ENCODE results near the gene GMDS.

Gene GMDS

DNA sequence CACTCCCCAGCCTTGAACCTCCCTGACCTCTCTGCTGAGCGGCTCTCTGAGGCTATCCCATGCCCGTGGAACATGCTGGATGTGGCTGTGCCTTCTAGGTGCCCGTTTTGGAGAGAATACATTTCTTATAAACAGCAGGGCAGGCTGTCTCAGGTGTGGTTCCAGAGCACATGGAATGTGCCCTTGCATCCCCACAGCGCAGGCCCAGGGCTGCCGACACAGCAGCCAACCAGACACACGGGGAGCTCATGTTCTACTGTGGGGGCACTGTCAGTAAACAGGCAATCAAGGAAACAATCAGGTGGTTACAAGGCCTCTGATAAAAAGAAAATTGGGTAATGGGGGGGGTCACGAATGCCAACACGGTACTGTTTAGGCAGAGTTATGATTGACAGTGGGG is 604.9 kb downstream of the GMDS start:
- TF ChIP-seq, protein P1, sequence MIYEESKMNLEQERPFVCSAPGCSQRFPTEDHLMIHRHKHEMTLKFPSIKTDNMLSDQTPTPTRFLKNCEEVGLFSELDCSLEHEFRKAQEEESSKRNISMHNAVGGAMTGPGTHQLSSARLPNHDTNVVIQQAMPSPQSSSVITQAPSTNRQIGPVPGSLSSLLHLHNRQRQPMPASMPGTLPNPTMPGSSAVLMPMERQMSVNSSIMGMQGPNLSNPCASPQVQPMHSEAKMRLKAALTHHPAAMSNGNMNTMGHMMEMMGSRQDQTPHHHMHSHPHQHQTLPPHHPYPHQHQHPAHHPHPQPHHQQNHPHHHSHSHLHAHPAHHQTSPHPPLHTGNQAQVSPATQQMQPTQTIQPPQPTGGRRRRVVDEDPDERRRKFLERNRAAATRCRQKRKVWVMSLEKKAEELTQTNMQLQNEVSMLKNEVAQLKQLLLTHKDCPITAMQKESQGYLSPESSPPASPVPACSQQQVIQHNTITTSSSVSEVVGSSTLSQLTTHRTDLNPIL (CRISPR knock-in tag; IDR thresholded peaks at IDR 0.05; ENCODE audit: low read depth), result no peak
- no peak for TF ChIP-seq OSR1 (CRISPR knock-in tag; IDR thresholded peaks at IDR 0.05)
- TF ChIP-seq RARB (CRISPR knock-in tag; IDR thresholded peaks at IDR 0.05), result no peak
- no peak for TF ChIP-seq TOX (CRISPR knock-in tag; IDR thresholded peaks at IDR 0.05; ENCODE audit: borderline replicate concordance)
- no peak for TF ChIP-seq ESRRG (CRISPR knock-in tag; IDR thresholded peaks at IDR 0.05)
- TF ChIP-seq, protein P2, sequence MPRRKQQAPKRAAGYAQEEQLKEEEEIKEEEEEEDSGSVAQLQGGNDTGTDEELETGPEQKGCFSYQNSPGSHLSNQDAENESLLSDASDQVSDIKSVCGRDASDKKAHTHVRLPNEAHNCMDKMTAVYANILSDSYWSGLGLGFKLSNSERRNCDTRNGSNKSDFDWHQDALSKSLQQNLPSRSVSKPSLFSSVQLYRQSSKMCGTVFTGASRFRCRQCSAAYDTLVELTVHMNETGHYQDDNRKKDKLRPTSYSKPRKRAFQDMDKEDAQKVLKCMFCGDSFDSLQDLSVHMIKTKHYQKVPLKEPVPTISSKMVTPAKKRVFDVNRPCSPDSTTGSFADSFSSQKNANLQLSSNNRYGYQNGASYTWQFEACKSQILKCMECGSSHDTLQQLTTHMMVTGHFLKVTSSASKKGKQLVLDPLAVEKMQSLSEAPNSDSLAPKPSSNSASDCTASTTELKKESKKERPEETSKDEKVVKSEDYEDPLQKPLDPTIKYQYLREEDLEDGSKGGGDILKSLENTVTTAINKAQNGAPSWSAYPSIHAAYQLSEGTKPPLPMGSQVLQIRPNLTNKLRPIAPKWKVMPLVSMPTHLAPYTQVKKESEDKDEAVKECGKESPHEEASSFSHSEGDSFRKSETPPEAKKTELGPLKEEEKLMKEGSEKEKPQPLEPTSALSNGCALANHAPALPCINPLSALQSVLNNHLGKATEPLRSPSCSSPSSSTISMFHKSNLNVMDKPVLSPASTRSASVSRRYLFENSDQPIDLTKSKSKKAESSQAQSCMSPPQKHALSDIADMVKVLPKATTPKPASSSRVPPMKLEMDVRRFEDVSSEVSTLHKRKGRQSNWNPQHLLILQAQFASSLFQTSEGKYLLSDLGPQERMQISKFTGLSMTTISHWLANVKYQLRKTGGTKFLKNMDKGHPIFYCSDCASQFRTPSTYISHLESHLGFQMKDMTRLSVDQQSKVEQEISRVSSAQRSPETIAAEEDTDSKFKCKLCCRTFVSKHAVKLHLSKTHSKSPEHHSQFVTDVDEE (CRISPR knock-in tag; IDR thresholded peaks at IDR 0.05), result no peak
- TF ChIP-seq ZNF70 (CRISPR knock-in tag; IDR thresholded peaks at IDR 0.05), result no peak
- TF ChIP-seq BACH2 (CRISPR knock-in tag; IDR thresholded peaks at IDR 0.05; ENCODE audit: borderline replicate concordance), result no peak
- no peak for TF ChIP-seq ZNF565 (CRISPR knock-in tag; conservative IDR thresholded peaks at IDR 0.05; ENCODE audit: low read depth)
- no peak for TF ChIP-seq ARNTL (CRISPR knock-in tag; IDR thresholded peaks at IDR 0.05; ENCODE audit: borderline replicate concordance, low read depth)
- TF ChIP-seq TCF4 (CRISPR knock-in tag; IDR thresholded peaks at IDR 0.05; ENCODE audit: borderline replicate concordance), result no peak
- TF ChIP-seq GLIS3 (CRISPR knock-in tag; IDR thresholded peaks at IDR 0.05), result no peak
- TF ChIP-seq, protein P3, sequence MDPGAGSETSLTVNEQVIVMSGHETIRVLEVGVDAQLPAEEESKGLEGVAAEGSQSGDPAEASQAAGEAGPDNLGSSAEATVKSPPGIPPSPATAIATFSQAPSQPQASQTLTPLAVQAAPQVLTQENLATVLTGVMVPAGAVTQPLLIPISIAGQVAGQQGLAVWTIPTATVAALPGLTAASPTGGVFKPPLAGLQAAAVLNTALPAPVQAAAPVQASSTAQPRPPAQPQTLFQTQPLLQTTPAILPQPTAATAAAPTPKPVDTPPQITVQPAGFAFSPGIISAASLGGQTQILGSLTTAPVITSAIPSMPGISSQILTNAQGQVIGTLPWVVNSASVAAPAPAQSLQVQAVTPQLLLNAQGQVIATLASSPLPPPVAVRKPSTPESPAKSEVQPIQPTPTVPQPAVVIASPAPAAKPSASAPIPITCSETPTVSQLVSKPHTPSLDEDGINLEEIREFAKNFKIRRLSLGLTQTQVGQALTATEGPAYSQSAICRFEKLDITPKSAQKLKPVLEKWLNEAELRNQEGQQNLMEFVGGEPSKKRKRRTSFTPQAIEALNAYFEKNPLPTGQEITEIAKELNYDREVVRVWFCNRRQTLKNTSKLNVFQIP (CRISPR knock-in tag; IDR thresholded peaks at IDR 0.05; ENCODE audit: borderline replicate concordance, low read depth), result no peak
- no peak for TF ChIP-seq ISL1 (CRISPR knock-in tag; IDR thresholded peaks at IDR 0.05)
- TF ChIP-seq ZNF8 (CRISPR knock-in tag; IDR thresholded peaks at IDR 0.05), result no peak
- no peak for TF ChIP-seq ZFP3 (CRISPR knock-in tag; IDR thresholded peaks at IDR 0.05)
- no peak for TF ChIP-seq SNAI2 (CRISPR knock-in tag; IDR thresholded peaks at IDR 0.05)
- TF ChIP-seq, protein P4, sequence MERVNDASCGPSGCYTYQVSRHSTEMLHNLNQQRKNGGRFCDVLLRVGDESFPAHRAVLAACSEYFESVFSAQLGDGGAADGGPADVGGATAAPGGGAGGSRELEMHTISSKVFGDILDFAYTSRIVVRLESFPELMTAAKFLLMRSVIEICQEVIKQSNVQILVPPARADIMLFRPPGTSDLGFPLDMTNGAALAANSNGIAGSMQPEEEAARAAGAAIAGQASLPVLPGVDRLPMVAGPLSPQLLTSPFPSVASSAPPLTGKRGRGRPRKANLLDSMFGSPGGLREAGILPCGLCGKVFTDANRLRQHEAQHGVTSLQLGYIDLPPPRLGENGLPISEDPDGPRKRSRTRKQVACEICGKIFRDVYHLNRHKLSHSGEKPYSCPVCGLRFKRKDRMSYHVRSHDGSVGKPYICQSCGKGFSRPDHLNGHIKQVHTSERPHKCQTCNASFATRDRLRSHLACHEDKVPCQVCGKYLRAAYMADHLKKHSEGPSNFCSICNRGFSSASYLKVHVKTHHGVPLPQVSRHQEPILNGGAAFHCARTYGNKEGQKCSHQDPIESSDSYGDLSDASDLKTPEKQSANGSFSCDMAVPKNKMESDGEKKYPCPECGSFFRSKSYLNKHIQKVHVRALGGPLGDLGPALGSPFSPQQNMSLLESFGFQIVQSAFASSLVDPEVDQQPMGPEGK (CRISPR knock-in tag; IDR thresholded peaks at IDR 0.05; ENCODE audit: borderline replicate concordance), result no peak
- no peak for TF ChIP-seq ZFP30 (CRISPR knock-in tag; IDR thresholded peaks at IDR 0.05)
- TF ChIP-seq CSDC2 (CRISPR knock-in tag; IDR thresholded peaks at IDR 0.05), result no peak
- no peak for ATAC-seq

DNA sequence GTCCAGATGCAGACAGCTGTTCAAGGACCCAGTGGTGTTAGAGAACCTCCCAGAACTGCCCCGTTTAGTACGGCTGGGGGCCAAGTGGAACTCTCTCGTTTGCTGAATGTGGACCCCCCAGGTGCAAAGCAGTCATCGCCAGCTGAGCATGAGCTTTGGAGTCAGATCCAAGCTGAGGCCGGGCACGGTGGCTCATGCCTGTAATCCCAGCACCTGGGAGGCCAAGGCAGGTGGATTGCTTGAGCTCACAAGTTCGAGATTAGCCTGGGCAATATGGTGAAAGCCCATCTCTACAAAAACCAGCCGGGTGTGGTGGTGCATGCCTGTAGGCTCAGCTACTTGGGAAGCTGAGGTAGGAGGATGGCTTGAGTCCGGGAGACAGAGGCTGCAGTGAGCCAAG is 606.0 kb downstream of the GMDS start:
- no peak for TF ChIP-seq TOX (CRISPR knock-in tag; IDR thresholded peaks at IDR 0.05; ENCODE audit: borderline replicate concordance)
- TF ChIP-seq, protein P4 (CRISPR knock-in tag; IDR thresholded peaks at IDR 0.05; ENCODE audit: borderline replicate concordance), result no peak
- no peak for TF ChIP-seq TCF4 (CRISPR knock-in tag; IDR thresholded peaks at IDR 0.05; ENCODE audit: borderline replicate concordance)
- TF ChIP-seq, protein P2 (CRISPR knock-in tag; IDR thresholded peaks at IDR 0.05), result no peak
- TF ChIP-seq ZFP30 (CRISPR knock-in tag; IDR thresholded peaks at IDR 0.05), result no peak
- no peak for TF ChIP-seq OSR1 (CRISPR knock-in tag; IDR thresholded peaks at IDR 0.05)
- TF ChIP-seq SNAI2 (CRISPR knock-in tag; IDR thresholded peaks at IDR 0.05), result no peak
- TF ChIP-seq ZFP3 (CRISPR knock-in tag; IDR thresholded peaks at IDR 0.05), result no peak
- TF ChIP-seq ZNF8 (CRISPR knock-in tag; IDR thresholded peaks at IDR 0.05), result no peak
- TF ChIP-seq, protein P5, sequence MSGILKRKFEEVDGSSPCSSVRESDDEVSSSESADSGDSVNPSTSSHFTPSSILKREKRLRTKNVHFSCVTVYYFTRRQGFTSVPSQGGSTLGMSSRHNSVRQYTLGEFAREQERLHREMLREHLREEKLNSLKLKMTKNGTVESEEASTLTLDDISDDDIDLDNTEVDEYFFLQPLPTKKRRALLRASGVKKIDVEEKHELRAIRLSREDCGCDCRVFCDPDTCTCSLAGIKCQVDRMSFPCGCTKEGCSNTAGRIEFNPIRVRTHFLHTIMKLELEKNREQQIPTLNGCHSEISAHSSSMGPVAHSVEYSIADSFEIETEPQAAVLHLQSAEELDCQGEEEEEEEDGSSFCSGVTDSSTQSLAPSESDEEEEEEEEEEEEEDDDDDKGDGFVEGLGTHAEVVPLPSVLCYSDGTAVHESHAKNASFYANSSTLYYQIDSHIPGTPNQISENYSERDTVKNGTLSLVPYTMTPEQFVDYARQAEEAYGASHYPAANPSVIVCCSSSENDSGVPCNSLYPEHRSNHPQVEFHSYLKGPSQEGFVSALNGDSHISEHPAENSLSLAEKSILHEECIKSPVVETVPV (CRISPR knock-in tag; IDR thresholded peaks at IDR 0.05), result no peak
- TF ChIP-seq, protein P1 (CRISPR knock-in tag; IDR thresholded peaks at IDR 0.05; ENCODE audit: low read depth), result no peak
- TF ChIP-seq PPARA (CRISPR knock-in tag; IDR thresholded peaks at IDR 0.05; ENCODE audit: borderline replicate concordance), result no peak
- TF ChIP-seq, protein P3 (CRISPR knock-in tag; IDR thresholded peaks at IDR 0.05; ENCODE audit: borderline replicate concordance, low read depth), result no peak
- no peak for ATAC-seq

All from SK-N-SH treated with all-trans-retinoic acid at 6 μM for 48 hours (cell line).